Breast epithelium (tissue), 4 donors: ENCODE data around the gene SLC7A5. TPM values are rescaled to one million over a fixed set of nuclear protein-coding genes. Genes with fewer than 3 reads are reported as not detected.
"Not testable (repeated sequence)": the region's sequence is repeated elsewhere in the genome, so short reads cannot be mapped to it uniquely, and the experiment has no call there.

Source experiments
- DNase-seq, 2 donors: peaks; one replicate each; pipeline ENCODE4 v3.0.0-alpha.2; 2019; ENCODE audit warnings: low spot score in 2 of 2
- H3K27ac ChIP-seq, 2 donors: fragments of 200-600 bp; sonication (generic) in 1 of 2; one replicate each; pipeline ENCODE4 v1.5.1; 2016 to 2019; ENCODE audit warnings: mild to moderate bottlenecking in 1 of 2
- H3K27me3 ChIP-seq, 2 donors: fragments of 200-600 bp; sonication (generic) in 1 of 2; one replicate each; pipeline versions ENCODE4 v1.5.1 to v1.6.0; 2017 to 2019; ENCODE audit warnings: control low read depth in 1 of 2, mild to moderate bottlenecking in 1 of 2
- H3K36me3 ChIP-seq: fragments of 200-600 bp; one replicate; pipeline ENCODE4 v1.5.1; 2019
- H3K4me1 ChIP-seq, 2 donors: fragments of 200-600 bp; sonication (generic); one replicate each; pipeline ENCODE4 v1.5.1; 2016 to 2019; ENCODE audit warnings: control low read depth in 1 of 2
- H3K4me3 ChIP-seq, 3 donors: fragments of 200-600 bp; sonication (generic); 1 replicate in 2 of 3; 2 replicates in 1 of 3; pipeline ENCODE4 v1.5.1; 2016 to 2019; ENCODE audit warnings: mild to moderate bottlenecking in 3 of 3, moderate library complexity in 2 of 3
- H3K9me3 ChIP-seq, 2 donors: fragments of 200-600 bp; sonication (generic) in 1 of 2; one replicate each; pipeline ENCODE4 v1.5.1; 2016 to 2019; ENCODE audit warnings: control low read depth in 1 of 2
- CTCF ChIP-seq, 3 donors: fragments of 450-650 bp; IDR thresholded peaks; one replicate each; pipeline ENCODE4 v1.5.1; 2016 to 2017; ENCODE audit warnings: antibody characterized with exemption in 3 of 3, mild to moderate bottlenecking in 3 of 3, moderate library complexity in 3 of 3
- POLR2A ChIP-seq: fragments of 450-650 bp; IDR thresholded peaks from one replicate; pipeline ENCODE4 v1.6.1; 2016; ENCODE audit warnings: antibody characterized with exemption, mild to moderate bottlenecking, moderate library complexity
- POLR2AphosphoS5 ChIP-seq, 3 donors: sonication (generic); formaldehyde crosslinking; IDR thresholded peaks; one replicate each; pipeline ENCODE4 v1.6.1; 2017; ENCODE audit warnings: antibody characterized with exemption in 3 of 3
- intact Hi-C: fragments of 100-400 bp; cut with DNase I; formaldehyde crosslinking; loops from one replicate; pipeline ENCODE4 v1.15.1; 2023; ENCODE audit warnings: low total_unique reads
- total RNA-seq, 3 donors: library from RNA; depleted of rRNA; stranded (reverse); fragments of >200 nt; gene quantifications; one replicate each; pipeline ENCODE4 v1.1.0, GENCODE V29; 2016

SLC7A5 gene
- total RNA-seq, 3 donors from 2014 or later = 0.48 to 7.3 (median 5.9) TPM

GRCh38 chr16:87895641-87896141, 26.4 kb upstream of the SLC7A5 start:
- intact Hi-C loops = loop anchor here (5.0 kb wide), 1 partner anchor 298 kb away; no protein-coding TSS in a partner anchor
- TF ChIP-seq POLR2A = no peak
- no peak for TF ChIP-seq CTCF (IDR thresholded peaks at IDR 0.05)
- TF ChIP-seq POLR2AphosphoS5 (IDR thresholded peaks at IDR 0.05) = no peak
- no peak overlapping the region for H3K27ac ChIP-seq
- no peak for DNase-seq
- H3K4me1 ChIP-seq = no peaks in the 10 kb centered on the region
- H3K9me3 ChIP-seq = no peaks in the 10 kb centered on the region
- no peaks in the 10 kb centered on the region for H3K36me3 ChIP-seq
- no peaks in the 10 kb centered on the region for H3K27me3 ChIP-seq
- H3K4me3 ChIP-seq = no peak overlapping the region

GRCh38 chr16:87894005-87894404, 24.7 kb upstream of the SLC7A5 start:
- H3K27ac ChIP-seq, H3K36me3 ChIP-seq, H3K4me1 ChIP-seq, H3K27me3 ChIP-seq, intact Hi-C loops, H3K4me3 ChIP-seq, DNase-seq, H3K9me3 ChIP-seq: not testable (repeated sequence)

DNA sequence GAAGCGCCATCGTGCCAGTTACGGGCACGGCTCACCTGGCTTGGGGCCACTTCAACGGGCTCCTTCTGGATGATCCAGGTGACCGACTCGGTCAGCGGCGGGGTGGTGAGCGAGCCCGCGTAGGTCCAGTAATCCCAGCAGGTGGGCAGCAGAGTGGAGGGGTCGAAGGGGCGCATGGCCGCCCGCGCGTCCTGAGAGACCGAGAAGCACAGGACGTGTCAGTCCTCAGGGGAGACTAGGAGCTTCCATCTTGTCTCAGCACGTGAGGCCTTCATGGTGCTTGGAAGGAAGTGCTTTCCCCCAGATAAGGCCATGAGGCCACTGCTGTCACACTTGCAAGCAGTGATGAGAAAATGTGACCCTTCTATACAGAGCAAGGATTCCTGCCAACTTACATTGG, 22.5 kb upstream of the SLC7A5 start:
- no peak for TF ChIP-seq POLR2AphosphoS5 (IDR thresholded peaks at IDR 0.05)
- TF ChIP-seq CTCF (IDR thresholded peaks at IDR 0.05) = no peak
- no peak for TF ChIP-seq POLR2A
- H3K27me3 ChIP-seq = no peaks in the 10 kb centered on the region
- intact Hi-C loops = no loop called here
- H3K4me3 ChIP-seq = no peak overlapping the region
- H3K36me3 ChIP-seq = no peaks in the 10 kb centered on the region
- no peak for DNase-seq
- no peak overlapping the region for H3K27ac ChIP-seq
- H3K4me1 ChIP-seq = no peaks in the 10 kb centered on the region
- H3K9me3 ChIP-seq = no peaks in the 10 kb centered on the region

GRCh38 chr16:87889762-87890161, 20.5 kb upstream of the SLC7A5 start:
- H3K9me3 ChIP-seq, DNase-seq, H3K27ac ChIP-seq, H3K4me1 ChIP-seq, intact Hi-C loops, H3K27me3 ChIP-seq, H3K36me3 ChIP-seq, H3K4me3 ChIP-seq: not testable (repeated sequence)

DNA sequence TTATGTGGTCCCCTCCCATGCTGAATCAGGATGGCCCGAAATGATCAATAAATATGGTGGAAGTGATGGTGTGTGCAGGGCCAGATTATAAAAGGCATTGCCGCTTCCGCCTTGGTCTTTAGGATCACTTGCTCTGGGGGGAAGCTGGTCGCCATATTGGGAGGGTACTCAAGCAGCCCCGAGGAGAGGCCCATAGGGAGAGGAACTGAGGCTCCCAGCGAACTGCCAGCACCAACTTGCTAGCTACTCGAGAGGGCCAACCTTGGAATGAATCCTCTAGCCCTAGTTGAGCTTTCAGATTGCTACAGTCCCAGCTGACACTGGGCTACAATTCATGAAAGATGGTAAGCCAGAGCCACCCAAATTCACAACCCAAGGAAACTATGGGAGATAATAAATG, 19.0 kb upstream of the SLC7A5 start:
- H3K36me3 ChIP-seq, H3K9me3 ChIP-seq, H3K27me3 ChIP-seq, H3K27ac ChIP-seq, DNase-seq, H3K4me1 ChIP-seq, H3K4me3 ChIP-seq, intact Hi-C loops: not testable (repeated sequence)

GRCh38 chr16:87887931-87888330, 18.6 kb upstream of the SLC7A5 start:
- intact Hi-C loops, H3K36me3 ChIP-seq, H3K27me3 ChIP-seq, H3K9me3 ChIP-seq, H3K4me1 ChIP-seq, H3K4me3 ChIP-seq, H3K27ac ChIP-seq, DNase-seq: not testable (repeated sequence)

GRCh38 chr16:87885371-87885967, 16.2 kb upstream of the SLC7A5 start:
- H3K4me1 ChIP-seq, intact Hi-C loops, H3K4me3 ChIP-seq, H3K27ac ChIP-seq, H3K27me3 ChIP-seq, H3K9me3 ChIP-seq, H3K36me3 ChIP-seq, DNase-seq: not testable (repeated sequence)

DNA sequence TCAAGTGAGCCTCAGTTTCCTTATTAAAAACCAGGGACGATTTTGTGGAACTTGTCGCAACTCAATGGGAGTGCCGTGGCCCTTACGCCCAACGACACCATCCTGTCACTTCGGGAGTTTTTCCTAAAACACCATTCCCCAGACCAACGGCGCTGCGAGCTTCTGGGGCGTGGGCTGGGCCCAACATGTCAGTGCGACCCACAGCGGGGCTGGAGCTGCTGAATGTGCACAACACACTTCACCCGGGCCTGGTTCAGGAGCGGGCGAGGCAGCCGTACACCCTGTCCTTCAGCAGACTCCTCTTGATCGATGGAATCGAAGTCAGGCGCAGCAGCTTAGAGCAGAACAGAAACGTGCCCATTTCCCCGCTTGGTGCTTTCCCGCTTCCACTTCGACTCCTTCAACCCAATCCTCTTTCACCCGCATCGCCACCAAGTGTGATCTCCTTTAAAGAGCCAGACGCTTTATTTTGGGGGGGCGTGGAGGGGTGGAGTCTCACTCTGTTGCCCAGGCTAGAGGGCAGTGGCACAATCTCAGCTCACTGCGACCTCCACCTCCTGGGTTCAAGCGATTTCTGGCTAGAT, 13.2 kb upstream of the SLC7A5 start:
- TF ChIP-seq POLR2A = no peak
- no peak for TF ChIP-seq POLR2AphosphoS5 (IDR thresholded peaks at IDR 0.05)
- no peak for TF ChIP-seq CTCF (IDR thresholded peaks at IDR 0.05)
- Histone ChIP-seq H3K4me1 (no peaks in the 10 kb centered on the region), H3K4me3 (no peak overlapping the region), H3K9me3 (no peaks in the 10 kb centered on the region), H3K27me3 (no peaks in the 10 kb centered on the region), H3K27ac (no peak overlapping the region), H3K36me3 (no peaks in the 10 kb centered on the region)
- intact Hi-C loops = no loop called here
- DNase-seq = no peak
